GM19463 (cell line): ENCODE data around the gene PPP4R4.
A peak's percentile ranks its signal among the peaks of the same experiment; 100 is the strongest.

Source experiments
- ATAC-seq: cut with Tn5 transposase; IDR thresholded peaks from one replicate; pipeline ENCODE4 v1.9.1; 2021; ENCODE audit warnings: mild to moderate bottlenecking, moderate library complexity; ENCODE audit not compliant: unreplicated experiment

Gene PPP4R4, protein sequence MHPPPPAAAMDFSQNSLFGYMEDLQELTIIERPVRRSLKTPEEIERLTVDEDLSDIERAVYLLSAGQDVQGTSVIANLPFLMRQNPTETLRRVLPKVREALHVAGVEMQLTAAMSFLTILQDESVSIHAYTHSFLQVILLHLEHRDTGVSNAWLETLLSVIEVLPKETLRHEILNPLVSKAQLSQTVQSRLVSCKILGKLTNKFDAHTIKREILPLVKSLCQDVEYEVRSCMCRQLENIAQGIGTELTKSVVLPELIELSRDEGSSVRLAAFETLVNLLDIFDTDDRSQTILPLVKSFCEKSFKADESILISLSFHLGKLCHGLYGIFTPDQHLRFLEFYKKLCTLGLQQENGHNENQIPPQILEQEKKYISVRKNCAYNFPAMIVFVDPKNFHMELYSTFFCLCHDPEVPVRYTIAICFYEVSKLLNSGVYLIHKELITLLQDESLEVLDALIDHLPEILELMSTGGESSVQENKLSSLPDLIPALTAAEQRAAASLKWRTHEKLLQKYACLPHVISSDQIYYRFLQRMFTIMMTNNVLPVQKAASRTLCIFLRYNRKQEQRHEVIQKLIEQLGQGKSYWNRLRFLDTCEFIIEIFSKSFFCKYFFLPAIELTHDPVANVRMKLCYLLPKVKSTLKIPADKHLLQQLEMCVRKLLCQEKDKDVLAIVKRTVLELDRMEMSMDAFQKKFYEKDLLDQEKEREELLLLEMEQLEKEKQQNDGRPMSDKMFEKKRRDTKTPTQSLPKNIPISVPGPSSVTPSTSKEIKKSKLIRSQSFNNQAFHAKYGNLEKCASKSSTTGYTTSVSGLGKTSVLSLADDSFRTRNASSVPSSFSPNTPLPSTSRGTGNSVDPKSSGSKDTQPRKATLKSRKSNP

DNA sequence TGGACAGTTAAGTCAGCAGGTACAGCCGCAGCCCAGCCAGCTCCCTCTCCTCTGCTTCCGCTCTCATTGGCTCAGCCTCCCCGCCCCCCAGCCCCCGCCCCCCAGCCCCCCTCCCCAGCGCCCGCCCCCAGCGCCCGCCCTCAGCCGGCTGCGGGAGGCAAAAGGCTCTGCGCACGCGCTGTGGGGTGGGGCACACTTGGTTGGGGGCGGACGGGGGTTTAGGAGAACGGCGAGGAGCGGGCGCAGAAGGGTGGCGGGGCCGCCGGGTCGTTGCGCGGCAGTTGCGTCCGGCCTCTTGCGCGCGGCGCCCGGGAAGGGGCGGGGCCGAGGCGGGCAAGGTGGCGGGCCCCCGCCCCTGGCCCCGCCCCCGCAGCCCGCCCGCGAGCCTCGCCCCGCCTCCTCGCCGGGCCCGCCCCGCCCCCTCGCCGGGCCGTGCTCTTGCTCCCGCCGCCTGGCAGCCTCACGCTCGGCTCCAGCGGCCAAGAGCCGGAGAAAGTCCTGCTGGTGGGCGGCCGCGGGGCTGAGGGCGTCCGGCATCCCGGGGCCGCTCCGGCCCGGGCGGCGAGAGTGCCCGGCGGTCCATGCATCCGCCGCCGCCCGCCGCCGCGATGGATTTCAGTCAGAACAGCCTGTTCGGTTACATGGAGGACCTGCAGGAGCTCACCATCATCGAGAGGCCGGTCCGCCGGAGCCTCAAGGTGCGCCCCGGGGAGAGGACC, at the start of gene PPP4R4:
TSS of gene PPP4R4 (plus strand) at position 438 of the 719 bp plus-strand sequence. CDS start at position 582, 144 bp downstream.
- ATAC-seq, result peak; percentile 87

DNA sequence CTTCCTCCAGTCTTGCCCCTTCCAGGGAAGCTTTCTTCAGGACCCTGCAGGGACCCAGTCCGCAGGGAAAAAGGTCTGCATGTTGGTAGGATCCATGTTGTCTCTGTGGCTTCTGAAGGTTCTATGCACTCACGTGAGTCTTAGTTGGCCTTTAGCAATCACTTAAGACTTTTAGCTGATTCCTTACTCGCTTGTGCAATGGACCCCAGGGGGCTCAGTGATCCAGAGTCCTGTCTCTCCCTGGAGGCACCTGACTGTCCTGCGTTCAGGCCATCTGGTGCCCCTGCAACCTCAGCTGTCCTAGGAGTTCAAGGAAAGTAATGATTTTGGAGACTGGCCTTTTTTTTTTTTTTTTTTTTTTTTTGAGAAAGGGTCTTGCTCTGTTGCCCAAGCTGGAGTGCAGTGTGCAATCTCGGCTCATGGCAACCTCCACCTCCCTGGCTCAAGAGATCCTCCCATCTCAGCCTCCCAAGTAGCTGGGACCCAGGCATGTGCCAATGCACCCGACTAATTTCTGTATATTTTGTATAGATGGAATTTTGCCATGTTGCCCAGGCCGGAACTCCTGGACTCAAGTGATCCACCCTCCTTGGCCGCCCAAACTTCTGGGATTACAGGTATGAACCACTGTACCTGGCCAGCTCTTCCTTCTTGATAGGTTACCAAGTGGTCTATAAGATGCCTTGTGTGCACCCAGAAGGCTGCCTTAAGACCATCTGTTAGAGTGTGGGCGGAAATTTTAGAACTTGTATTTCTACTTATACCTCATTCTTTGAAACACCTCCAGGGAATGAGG, 49.3 kb upstream of the PPP4R4 start:
- no peak for ATAC-seq

DNA sequence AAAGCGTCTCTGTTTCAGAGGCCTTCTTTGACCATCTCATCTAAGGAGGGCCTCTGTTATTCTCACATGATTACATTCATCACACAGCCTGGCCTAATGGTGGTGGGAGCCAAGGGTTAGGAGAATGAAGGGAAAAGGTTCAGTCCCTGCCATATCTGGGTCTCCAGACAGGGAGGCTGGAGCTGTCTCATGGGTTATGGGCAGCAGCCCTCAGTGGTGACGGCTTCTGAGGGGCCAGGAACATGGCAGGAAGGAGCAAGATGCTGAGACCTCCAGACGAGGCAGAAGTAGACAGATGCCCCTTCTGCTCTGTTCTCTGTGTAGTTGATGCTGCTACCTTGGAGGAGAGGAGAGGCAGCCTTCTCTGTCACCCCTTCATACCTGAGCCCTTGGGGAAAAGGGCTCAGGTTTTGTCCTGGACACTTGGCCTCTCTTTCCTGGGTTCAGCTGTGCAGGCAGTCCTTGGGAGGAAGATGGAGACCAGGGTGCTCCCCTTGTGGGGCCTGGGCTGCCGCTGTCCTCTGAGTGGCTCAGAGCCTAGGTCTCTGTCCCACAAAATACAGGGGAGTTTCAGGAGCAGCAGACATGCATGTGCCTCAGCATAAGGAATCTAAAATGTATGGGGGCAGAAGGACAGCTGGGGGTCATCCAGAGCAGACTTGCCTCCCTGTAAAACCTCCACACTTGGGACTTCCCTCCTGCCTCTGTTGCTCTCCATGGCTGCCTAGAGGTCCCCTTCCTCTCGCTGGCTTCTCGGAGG, 48.3 kb upstream of the PPP4R4 start:
- no peak for ATAC-seq

DNA sequence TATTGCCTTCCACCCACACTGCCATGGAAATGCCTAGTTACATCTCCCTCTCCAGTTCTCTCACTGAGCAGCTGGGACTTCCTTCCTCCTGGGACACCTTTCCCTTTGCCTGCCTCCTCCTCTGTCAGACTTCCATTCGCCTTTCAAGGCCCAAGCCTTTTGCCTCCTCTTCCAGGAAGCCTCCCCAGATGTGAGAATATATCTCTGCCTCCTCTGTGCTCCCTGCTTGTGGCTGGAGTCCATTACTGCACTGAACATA, 47.8 kb upstream of the PPP4R4 start:
- no peak for ATAC-seq

DNA sequence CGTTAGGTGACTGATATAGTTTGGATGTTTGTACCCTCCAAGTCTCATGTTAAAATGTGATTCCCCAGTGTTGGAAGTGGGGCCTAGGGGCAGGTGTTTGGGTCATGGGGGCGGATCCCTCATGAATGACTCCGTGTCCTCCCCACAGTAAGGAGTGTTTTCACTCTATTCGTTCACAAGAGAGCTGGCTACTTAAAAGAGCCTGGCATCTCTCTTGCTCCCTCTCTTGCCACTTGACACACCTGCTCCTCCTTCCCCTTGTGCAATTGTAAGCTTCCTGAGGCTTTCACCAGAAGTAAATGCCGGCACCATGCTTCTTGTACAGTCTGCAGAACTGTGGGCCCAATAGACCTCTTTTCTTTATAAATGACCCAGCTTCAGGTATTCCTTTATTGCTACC, 47.3 kb upstream of the PPP4R4 start:
- no peak for ATAC-seq

DNA sequence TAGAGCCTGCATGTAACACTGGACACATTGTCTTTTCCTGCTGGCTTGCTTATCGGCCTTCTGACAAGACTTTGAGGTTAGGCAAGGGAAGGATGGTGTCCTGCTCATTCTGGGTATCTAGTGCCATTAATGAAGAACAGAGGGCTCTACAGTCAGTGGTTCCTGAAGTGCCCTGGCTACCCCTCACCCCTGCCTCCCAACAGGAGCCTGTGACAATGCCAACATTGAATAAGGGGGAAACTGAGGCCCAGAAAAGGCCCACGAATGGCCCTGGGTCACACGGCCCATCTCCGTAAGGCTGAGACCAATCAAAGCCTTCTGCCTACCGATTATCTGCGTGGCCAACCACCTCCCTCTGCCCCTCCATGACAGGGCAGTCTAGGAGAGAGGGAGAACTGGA, 46.8 kb upstream of the PPP4R4 start:
- no peak for ATAC-seq

DNA sequence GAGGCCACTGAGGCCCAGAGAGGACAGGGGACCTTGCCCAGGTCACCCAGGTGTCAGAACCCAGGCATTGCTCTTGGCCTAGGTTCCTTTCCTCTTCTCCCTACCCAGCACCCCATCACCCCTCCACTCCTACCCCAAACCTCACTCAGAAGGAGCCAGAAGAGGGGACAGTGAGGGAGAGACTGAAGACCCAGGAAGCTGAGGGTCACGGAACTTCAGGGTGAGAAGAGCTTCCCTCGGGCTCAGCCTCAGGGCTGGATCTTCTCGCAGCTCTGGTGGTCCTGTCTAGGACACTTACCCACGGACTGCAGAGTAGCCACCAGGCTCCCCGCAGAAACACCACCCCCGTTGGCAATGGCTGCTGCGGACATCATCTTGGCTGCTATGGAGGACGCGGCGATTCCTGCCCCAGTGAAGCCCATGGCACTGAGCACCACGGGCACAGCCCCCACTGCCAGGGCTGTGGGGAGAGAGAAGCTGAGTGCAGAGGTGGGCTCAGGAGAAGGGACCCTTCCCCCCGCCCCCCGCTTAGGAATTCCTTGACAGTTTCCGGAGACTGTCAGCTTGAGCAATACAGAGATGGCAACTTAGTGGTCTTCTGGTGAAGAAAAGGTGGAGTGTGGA, 45.8 kb upstream of the PPP4R4 start:
- no peak for ATAC-seq

DNA sequence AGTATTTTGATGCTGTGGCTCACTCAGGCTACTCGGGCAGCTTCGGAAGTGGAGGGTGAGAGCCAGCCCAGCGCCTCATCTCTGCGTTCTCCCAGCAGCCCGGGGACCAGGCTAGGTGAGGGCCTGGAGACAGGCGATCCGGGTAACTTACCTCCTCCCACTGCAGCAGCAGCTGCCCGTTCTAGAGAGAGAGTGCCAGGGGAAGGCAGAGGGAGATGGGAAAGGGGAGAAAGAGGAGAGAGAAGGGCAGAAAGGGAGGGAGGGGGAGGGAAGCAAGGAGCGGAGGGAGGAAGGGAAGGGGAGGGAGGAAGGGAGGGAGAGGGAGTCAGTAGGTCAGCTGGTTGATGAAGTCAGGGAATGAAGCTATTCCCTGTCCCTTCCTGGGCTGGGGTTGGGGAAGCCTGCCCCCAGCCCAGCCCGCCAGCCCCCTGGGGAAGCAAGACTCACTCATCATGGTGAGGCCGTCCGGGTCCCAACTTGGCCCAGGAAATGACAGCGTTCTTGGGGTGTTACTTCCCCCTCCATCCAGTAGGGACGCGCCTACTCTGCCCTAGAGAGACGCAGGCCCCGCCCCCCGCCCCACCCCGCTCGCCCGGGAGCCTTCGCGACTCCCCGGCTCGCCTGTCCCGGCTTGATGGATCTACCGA, 44.9 kb upstream of the PPP4R4 start, which contains the start of gene IFI27L2:
TSS of gene IFI27L2 (minus strand) at position 494 of the 647 bp plus-strand sequence. CDS start at position 454, 40 bp downstream.
- peak; percentile 96 for ATAC-seq

DNA sequence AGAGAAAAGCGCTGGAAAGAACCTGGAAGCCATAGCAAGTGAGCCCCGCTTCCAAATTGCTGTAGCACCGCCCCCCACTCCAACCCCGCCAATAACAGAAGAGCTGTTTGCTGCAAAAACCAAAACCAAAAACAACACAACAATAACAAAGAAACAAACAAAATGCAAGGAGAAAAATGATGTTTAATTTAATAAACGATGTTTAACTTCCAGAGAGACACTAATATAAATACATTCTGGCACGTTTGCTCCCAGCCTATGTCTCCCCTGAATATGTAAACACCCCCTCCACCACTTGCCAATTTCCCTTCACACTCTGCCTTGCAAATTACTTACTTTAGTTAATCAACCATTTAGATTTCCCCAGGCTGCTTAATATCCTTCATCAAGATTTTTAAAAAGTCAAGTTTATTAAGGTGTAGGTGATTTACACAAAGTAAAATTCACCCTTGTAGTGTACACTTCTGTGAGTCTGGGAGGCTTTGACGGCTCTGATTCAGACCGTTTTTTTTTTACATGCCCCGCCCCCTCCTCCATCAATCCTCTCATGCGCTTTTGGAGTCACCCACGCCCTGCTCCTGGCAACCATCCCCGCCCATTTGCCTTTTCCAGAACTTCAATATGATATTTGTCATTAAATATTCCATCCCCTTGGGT, 44.2 kb upstream of the PPP4R4 start:
- no peak for ATAC-seq

DNA sequence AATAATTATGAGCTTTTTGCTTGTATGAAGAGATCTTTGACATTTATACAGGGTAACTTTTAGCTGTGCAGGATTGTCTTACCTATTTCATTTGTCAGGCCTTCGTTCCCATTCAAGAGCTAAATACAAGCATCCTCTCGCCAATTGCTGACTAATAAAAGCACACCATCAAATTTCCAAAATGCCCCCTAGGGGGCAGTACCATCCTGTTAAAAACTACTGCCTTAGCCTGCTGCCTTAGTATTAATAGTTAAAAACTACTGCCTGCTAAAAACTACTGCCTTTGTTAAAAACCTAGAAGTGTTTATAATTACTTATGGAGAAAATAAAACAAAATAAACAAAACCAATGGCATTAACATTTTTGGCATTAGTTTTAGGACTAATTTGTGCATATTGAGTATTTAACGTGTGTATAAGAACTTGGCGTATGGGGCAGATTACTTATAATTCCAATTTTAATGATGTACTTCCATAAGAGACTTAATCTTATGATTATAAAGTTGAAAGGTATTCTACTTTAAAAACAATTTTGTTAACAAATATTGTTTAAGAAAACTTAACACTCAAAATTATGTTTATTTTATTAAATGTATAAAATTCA, 41.7 kb upstream of the PPP4R4 start:
- no peak for ATAC-seq

DNA sequence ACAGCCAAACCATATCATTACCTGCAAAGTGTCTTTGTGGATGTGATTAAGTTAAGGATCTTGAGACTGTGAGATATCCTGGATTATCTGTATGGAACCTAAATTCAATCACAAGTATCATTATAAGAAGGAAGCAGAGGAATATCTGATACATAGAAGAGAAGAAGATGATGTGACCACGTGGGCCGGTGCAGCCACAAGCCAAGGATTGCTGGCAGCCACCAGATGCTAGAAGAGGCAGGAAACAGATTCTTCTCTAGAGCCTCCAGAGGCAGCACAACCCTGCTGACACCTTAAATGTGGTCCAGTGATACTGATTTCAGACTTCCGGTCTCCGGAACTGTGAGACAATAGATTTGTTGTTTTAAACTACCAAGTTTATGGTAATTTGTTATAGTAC, 38.6 kb upstream of the PPP4R4 start:
- no peak for ATAC-seq

DNA sequence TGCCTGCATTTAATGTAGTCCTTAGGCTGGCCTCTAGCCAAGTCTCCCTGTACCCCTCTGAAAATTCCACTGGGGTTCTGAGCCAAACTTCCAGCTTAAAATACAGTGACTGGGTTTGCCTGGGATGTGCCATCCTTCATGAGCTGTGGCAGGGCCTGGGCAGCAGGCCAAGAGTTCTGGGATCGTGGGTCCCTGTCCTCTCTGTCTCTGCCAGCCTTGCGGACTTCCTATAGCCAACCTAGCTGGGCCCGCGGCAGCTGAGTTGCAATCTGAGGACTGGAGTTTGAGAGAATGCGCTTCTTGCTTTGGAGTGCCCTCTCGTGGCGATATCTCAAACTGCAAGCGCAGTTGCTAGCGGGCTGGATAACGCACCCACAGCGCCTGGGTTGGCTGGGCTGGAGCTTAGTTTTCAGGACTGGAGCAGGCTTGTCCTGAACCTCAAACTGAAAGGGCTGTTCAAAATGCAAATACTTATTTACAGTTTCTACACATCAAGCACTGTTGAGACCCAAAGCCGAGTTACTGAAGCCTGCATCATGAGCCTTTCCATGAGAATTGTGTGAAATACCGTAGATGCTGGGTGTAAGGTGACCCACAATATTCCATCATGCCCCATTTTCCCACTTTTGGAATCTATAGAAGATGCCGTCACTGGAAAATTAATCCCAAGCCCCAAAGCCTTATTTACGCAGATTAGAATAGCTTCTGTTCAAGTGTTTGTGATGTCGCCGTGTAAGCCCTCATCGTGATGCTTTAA, 37.4 kb upstream of the PPP4R4 start:
- ATAC-seq, result peak; percentile 84

DNA sequence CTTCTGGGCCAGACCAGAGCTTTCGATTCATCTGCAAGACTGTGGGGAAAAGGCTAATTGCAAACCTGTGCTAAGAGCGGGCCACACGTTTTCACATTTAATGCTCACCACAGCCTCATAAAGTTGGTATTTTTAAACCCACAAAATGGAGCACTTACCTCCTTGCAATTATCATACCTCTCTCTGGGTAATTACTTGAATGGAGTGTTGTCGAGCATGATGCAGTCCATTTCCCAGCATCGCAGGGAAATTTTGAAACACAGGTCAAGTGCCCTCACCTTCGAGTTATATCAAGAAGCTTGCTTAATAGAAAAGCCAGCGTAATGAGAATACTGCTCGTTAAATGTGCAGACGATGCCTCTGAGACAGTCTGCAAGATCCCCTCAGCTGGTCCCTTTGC, 35.9 kb upstream of the PPP4R4 start:
- no peak for ATAC-seq

DNA sequence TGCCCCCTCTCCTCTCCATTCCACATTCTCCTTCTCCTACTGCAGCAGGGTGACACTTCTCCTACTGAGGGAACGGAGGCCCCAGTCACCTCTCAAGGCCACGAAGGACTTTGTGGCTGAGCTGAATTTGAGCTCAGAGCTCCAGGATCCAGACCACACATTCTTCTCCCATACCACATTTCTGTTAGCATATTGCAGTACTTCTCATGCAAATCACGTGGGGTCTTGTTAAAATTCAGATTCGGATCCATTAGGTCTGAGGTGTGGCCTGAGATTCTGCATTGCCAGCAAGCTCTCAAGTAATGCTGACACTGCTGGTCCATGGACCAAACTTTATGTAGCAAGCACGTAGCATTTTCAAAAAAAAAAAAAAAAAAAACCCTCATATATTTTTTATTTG, 35.1 kb upstream of the PPP4R4 start:
- ATAC-seq, result no peak

DNA sequence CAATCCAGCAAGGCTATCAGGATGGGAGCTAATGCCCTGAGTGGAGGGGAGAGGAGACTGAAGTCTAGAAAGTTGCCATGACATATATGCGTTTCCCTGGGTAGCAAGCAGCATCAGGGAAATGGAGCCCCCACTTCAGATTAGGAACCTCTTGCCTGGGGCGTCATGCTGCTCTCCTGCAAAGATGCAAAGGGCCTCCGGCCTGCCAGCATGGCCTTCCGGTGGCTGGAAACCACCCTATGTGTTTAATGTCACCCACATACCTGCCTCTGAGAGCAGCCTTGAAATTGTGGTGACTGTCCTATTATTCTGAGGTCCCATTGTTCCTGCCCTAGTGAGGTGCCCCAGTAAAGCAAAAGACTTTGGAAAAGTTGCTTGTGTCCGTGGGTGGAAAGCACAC, 34.7 kb upstream of the PPP4R4 start:
- no peak for ATAC-seq

DNA sequence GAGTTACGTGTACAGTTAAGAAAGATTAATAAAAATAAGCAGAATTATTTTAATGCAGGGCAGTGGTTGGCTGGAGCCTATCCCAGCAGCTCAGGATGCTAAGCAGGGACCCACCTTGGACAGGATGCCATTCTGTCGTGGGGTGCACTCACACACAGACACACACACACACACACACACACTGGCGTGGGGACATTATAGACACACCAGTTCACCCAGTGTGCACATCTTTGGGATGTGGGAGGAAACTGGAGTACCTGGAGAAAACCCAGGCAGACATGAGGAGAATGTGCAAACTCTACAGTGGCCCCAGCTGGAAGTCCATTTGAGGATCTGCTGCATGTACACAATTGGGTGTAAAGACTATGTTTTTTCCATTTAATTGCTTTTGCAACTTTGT, 31.9 kb upstream of the PPP4R4 start:
- no peak for ATAC-seq

DNA sequence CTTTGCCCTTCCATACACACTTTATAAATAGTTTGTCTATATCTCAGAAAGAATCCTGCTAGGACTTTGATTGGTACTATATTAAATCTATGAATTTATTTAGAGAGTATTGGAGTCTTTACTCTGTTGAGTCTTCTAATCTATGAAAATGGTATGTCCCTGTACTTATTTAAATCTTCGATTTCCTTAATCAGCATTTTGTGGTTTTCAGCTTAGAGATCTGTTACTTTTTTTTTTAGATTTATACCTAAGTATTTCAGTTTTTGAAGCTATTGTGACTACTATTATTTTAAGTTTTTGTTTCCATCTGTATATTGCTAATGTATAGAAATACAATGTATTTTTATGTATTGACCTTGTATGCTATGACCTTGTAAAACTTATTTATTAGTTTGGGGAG, 31.3 kb upstream of the PPP4R4 start:
- ATAC-seq, result no peak
